Kasumi-1 (cell line): ENCODE measurements around the gene BUD31.
A peak's percentile ranks its signal among the peaks of the same experiment; 100 is the strongest.
"Not testable (repeated sequence)": the region's sequence is repeated elsewhere in the genome, so short reads cannot be mapped to it uniquely, and the experiment has no call there.

Experiments
- DNase-seq, 2 experiments: peaks; one replicate each; lab custom pipeline; 2025; lab: John Stamatoyannopoulos, UW

The BUD31 gene

GRCh38 chr7:99380823-99381663 lies 27.7 kb upstream of the BUD31 start:
- DNase-seq = no peak

GRCh38 chr7:99381664-99382075 lies 27.1 kb upstream of the BUD31 start:
- no peak for DNase-seq

GRCh38 chr7:99383203-99383602 lies 25.6 kb upstream of the BUD31 start:
- DNase-seq = no peak

GRCh38 chr7:99383791-99384370 lies 24.9 kb upstream of the BUD31 start:
- no peak for DNase-seq

GRCh38 chr7:99384523-99384922 lies 24.2 kb upstream of the BUD31 start:
- no peak for DNase-seq

GRCh38 chr7:99385564-99385963 lies 23.2 kb upstream of the BUD31 start:
- DNase-seq = no peak

GRCh38 chr7:99386584-99387238 lies 22.1 kb upstream of the BUD31 start:
- peak; percentile 72 to 75 for DNase-seq

- DNase-seq = not testable (repeated sequence)
Observed at GRCh38 chr7:99387239-99387635, 21.5 kb upstream of the BUD31 start.

GRCh38 chr7:99387912-99388311 lies 20.9 kb upstream of the BUD31 start:
- no peak for DNase-seq

GRCh38 chr7:99389772-99390171 lies 19.0 kb upstream of the BUD31 start:
- no peak for DNase-seq

- no peak for DNase-seq
Observed at GRCh38 chr7:99390941-99391602, 17.7 kb upstream of the BUD31 start.

- DNase-seq = no peak
Observed at GRCh38 chr7:99392046-99392445, 16.7 kb upstream of the BUD31 start.

GRCh38 chr7:99392659-99393354 lies 16.0 kb upstream of the BUD31 start:
- DNase-seq = no peak

- DNase-seq = no peak
Observed at GRCh38 chr7:99393355-99394187, 15.2 kb upstream of the BUD31 start.

- DNase-seq = no peak
Observed at GRCh38 chr7:99394188-99394502, 14.6 kb upstream of the BUD31 start.

GRCh38 chr7:99395616-99396327 lies 13.0 kb upstream of the BUD31 start:
- peak in 1 of 2 experiments; percentile 26 for DNase-seq

GRCh38 chr7:99396418-99397296 lies 12.1 kb upstream of the BUD31 start:
- no peak for DNase-seq

GRCh38 chr7:99397297-99397983 lies 11.3 kb upstream of the BUD31 start:
- no peak for DNase-seq

- DNase-seq = no peak
Observed at GRCh38 chr7:99398891-99399445, 9.8 kb upstream of the BUD31 start.
